ENCODE data around the gene SPATA13. TPM values are rescaled to one million over a fixed set of nuclear protein-coding genes. Genes with fewer than 3 reads are reported as not detected.

Gene SPATA13
- total and polyA plus RNA-seq, 2 donors from 2014 or later, result 12.3 to 69.2 TPM

DNA sequence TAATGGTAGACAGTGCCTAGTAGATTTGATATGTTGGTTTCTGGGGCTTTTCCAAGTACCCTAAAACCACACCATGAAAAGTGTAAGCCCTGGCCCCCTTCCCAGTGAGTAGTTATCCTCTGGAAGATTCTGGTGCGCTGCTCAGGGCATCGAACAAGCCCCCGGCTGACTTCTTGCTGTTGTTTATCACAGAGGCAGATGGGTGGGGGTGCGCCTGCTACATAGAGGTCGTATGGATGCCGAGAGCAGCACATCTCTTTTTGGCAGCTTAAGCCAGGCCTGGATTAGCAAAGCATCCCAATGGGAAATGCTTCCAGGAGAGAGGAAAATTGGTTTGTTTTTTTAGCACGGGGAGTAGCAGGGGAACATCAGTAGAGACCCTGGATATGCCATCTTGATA is 26.3 kb upstream of the SPATA13 start:
- no peaks in the 10 kb centered on the region for H3K4me1 ChIP-seq (ENCODE audit: control insufficient read depth in 2 of 3, insufficient read depth in 2 of 3, low read depth in 1 of 3, low read length in 3 of 3)
- no peak for FAIRE-seq
- intact Hi-C loops (cut with DNase I), result no loop called here

GRCh38 chr13:24134757-24135156 is 25.8 kb upstream of the SPATA13 start:
- intact Hi-C loops (cut with DNase I), result no loop called here
- DNase-seq (no peak), FAIRE-seq (no peak)
- no peak overlapping the region for H3K4me3 ChIP-seq (ENCODE audit: low read length in 3 of 3)
- no peak overlapping the region for H3K9ac ChIP-seq (ENCODE audit: low read length in 3 of 3)
- H3K27me3 ChIP-seq (ENCODE audit: control insufficient read depth, insufficient read depth, low read length), result no peaks in the 10 kb centered on the region
- no peak for TF ChIP-seq CTCF (IDR thresholded peaks at IDR 0.05; ENCODE audit: borderline replicate concordance, extremely low read depth, insufficient read depth)
- no peak overlapping the region for H3K27ac ChIP-seq (ENCODE audit: low read depth in 2 of 2, low read length in 2 of 2)
- no peaks in the 10 kb centered on the region for H3K4me1 ChIP-seq (ENCODE audit: control insufficient read depth in 2 of 3, insufficient read depth in 2 of 3, low read depth in 1 of 3, low read length in 3 of 3)
- H3K9me3 ChIP-seq (ENCODE audit: control insufficient read depth in 2 of 3, insufficient read depth in 1 of 3, low read length in 3 of 3), result peaks cover 0 to 5% (median 2%) of the 10 kb centered on the region in 3 donors
- no peaks in the 10 kb centered on the region for H3K36me3 ChIP-seq (ENCODE audit: control insufficient read depth in 2 of 3, insufficient read depth in 3 of 3, low read length in 3 of 3)

More for the DNA sequence above, 26.3 kb upstream of the SPATA13 start:
- H3K36me3 ChIP-seq (ENCODE audit: control insufficient read depth in 2 of 3, insufficient read depth in 3 of 3, low read length in 3 of 3), result no peaks in the 10 kb centered on the region
- DNase-seq, result no peak
- H3K9ac ChIP-seq (ENCODE audit: low read length in 3 of 3), result no peak overlapping the region
- no peak overlapping the region for H3K27ac ChIP-seq (ENCODE audit: low read depth in 2 of 2, low read length in 2 of 2)
- H3K4me3 ChIP-seq (ENCODE audit: low read length in 3 of 3), result no peak overlapping the region
- TF ChIP-seq CTCF (IDR thresholded peaks at IDR 0.05; ENCODE audit: borderline replicate concordance, extremely low read depth, insufficient read depth), result no peak
- H3K27me3 ChIP-seq (ENCODE audit: control insufficient read depth, insufficient read depth, low read length), result no peaks in the 10 kb centered on the region
- H3K9me3 ChIP-seq (ENCODE audit: control insufficient read depth in 2 of 3, insufficient read depth in 1 of 3, low read length in 3 of 3), result peaks cover 0 to 5% (median 2%) of the 10 kb centered on the region in 3 donors

GRCh38 chr13:24135674-24136300 is 24.7 kb upstream of the SPATA13 start:
- no peak for TF ChIP-seq CTCF (IDR thresholded peaks at IDR 0.05; ENCODE audit: borderline replicate concordance, extremely low read depth, insufficient read depth)
- Histone ChIP-seq H3K4me1 (ENCODE audit: control insufficient read depth in 2 of 3, insufficient read depth in 2 of 3, low read depth in 1 of 3, low read length in 3 of 3) (no peaks in the 10 kb centered on the region), H3K9ac (ENCODE audit: low read length in 3 of 3) (no peak overlapping the region), H3K36me3 (ENCODE audit: control insufficient read depth in 2 of 3, insufficient read depth in 3 of 3, low read length in 3 of 3) (no peaks in the 10 kb centered on the region), H3K27ac (ENCODE audit: low read depth in 2 of 2, low read length in 2 of 2) (no peak overlapping the region), H3K27me3 (ENCODE audit: control insufficient read depth, insufficient read depth, low read length) (no peaks in the 10 kb centered on the region), H3K9me3 (ENCODE audit: control insufficient read depth in 2 of 3, insufficient read depth in 1 of 3, low read length in 3 of 3) (peaks cover 0 to 5% (median 2%) of the 10 kb centered on the region in 3 donors), H3K4me3 (ENCODE audit: low read length in 3 of 3) (no peak overlapping the region)
- DNase-seq (no peak), FAIRE-seq (no peak)
- intact Hi-C loops (cut with DNase I), result no loop called here

DNA sequence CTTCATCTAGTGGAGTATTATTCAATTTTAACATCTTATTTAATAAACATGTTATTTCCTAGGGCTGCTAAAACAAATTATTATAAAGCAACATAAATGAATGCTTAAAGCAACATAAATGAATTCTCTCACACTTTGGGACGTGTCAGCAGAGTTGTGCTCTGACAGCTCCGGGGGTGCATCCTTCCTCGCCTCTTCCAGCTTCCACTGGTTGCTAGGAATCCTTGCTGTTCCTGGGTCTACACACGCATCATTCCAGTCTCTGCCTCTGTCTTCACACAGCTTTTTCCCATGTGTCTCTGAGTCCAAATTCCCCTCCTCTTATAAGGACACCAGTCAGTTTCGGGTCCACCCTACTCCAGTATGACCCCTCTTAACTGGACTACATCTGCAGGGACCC is 21.6 kb upstream of the SPATA13 start:
- Histone ChIP-seq H3K9ac (ENCODE audit: low read length in 3 of 3) (no peak overlapping the region), H3K27me3 (ENCODE audit: control insufficient read depth, insufficient read depth, low read length) (no peaks in the 10 kb centered on the region), H3K27ac (ENCODE audit: low read depth in 2 of 2, low read length in 2 of 2) (no peak overlapping the region), H3K4me3 (ENCODE audit: low read length in 3 of 3) (no peak overlapping the region), H3K9me3 (ENCODE audit: control insufficient read depth in 2 of 3, insufficient read depth in 1 of 3, low read length in 3 of 3) (no peaks in the 10 kb centered on the region), H3K4me1 (ENCODE audit: control insufficient read depth in 2 of 3, insufficient read depth in 2 of 3, low read depth in 1 of 3, low read length in 3 of 3) (peaks cover 0 to 7% (median 0%) of the 10 kb centered on the region in 3 donors), H3K36me3 (ENCODE audit: control insufficient read depth in 2 of 3, insufficient read depth in 3 of 3, low read length in 3 of 3) (no peaks in the 10 kb centered on the region)
- intact Hi-C loops (cut with DNase I), result no loop called here
- no peak for TF ChIP-seq CTCF (IDR thresholded peaks at IDR 0.05; ENCODE audit: borderline replicate concordance, extremely low read depth, insufficient read depth)
- DNase-seq (no peak), FAIRE-seq (no peak)

Measured in kidney (tissue), 14 donors.